Amniotic stem cell (primary cell): Measurements from ENCODE around the gene ZNF687.

Experiments
- DNase-seq: peaks from one replicate; lab custom pipeline; 2025; lab: John Stamatoyannopoulos, UW

The ZNF687 gene

DNA sequence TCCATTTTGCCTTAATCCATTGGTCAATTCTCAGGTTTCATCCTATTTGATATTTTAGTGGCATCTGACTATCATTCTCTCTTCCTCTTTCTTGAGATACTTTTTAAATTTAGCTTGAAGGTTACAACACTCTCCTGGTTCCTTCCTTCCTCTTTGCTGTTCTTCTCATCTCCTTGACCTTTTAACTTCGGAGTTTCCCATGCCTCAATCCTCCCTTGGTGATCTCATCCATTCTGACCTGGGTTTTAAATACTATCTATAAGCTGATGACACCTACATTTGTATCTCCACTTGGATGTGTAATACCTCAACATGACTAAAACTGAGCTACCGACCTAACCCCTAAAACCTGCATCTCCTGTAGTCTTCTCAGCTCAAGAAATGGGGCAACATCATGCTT lies 4.8 kb upstream of the ZNF687 start:
- DNase-seq: no peak

DNA sequence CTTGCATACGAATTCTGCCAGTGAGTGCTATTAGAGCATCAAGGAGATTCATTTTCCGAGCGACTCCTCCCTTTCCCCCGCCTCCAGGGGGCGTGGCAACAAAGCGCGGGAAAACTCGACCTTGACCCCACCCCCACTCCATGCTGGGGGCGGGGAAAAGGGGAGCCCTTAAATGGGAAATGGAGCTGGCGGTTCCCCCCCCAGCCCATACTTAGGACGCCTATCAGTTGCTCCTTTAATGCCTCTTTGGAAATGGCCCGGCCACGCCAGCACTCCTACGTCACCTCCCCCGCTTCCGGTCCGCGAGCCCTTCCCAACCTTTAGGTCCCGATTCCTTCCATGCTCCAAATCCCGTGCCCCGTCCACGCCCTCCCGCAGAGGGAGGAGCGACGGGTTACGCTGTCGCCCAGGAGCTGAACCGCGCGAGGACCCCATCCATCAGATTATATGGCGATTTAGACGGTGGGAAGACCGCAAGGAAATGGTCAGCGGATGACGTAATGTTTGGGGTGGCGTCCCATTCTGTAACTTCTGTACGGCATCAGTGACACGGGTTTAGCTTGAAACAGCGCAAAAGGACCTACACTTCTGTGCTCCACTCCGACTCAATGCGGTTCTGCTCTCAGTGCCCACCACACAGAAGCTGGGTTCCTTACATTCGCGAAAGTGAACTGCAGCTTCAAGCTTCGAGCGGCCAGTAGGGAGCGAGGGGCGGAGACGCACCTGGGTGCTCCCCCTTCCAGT lies 702 bp upstream of the ZNF687 start:
- DNase-seq: peak; percentile 92

DNA sequence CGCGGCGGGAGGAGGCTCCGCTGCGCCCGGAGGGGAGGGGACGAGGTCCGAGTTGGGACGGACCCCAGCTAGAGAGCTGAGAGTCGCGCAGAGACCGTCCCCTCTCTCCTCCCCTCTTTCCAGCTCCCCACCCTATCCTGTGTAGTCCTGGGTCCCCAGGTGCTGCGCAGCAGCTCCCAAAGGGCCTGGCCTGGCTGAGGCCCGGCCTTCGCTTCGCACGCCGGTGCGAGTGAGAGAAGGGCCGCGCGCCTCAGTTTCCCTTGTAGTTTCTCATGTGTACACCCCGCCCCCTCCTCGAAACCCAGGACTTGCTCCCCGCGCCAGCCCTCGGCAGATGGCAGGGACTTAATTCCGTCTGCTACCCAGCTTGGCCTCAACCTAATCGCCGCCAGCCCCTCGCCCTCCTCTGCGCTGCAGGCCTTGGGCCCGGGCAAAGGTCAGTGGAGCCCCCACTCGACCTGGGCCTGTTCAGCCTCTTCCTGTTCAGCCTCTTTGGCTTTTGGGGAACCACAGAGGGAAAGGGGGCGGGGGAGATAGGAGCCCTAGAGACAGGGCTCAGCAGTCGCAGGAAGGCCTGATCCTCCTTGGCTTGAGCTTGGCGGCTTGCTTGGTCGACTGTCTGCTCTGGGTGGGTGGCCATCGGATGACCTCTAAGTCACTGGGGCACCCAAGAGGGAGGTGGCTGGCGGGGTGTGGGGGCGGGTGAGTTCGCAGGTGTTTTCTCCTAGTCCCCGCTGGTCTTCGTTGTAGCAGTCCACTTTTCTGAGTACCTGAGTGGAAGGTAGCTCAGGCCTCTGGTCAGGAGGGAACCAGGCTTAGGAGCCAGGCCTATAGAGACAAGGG lies 1.0 kb downstream of the ZNF687 start:
- DNase-seq: peak; percentile 4

DNA sequence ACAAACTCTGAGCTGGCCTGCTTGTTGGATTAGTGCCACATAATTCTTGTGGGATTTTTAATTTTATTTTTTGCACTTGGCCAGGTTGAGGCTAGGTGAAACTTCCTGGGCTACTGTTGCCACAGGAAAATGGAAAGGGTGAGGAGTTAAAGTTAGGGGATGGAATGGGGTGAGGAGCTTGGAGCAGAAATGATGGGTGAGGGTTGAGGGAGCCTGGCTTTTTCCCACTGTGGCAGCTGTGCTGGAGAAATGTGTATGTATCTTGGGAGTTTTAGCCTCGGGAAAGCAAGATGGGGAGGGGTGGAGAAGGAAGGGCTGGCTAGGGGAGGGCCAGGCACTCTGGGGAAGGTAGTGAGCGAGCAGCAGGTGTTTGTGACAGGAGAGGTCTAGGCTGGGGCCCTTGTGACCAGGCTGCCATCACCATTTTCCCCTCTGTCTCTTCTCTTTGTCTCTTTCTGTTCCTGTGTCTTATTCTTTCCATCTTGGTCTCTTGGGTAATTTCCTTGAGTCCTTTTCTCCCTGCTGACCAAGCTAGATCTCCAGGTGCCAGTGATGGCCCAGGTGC lies 2.0 kb downstream of the ZNF687 start:
- DNase-seq: no peak

DNA sequence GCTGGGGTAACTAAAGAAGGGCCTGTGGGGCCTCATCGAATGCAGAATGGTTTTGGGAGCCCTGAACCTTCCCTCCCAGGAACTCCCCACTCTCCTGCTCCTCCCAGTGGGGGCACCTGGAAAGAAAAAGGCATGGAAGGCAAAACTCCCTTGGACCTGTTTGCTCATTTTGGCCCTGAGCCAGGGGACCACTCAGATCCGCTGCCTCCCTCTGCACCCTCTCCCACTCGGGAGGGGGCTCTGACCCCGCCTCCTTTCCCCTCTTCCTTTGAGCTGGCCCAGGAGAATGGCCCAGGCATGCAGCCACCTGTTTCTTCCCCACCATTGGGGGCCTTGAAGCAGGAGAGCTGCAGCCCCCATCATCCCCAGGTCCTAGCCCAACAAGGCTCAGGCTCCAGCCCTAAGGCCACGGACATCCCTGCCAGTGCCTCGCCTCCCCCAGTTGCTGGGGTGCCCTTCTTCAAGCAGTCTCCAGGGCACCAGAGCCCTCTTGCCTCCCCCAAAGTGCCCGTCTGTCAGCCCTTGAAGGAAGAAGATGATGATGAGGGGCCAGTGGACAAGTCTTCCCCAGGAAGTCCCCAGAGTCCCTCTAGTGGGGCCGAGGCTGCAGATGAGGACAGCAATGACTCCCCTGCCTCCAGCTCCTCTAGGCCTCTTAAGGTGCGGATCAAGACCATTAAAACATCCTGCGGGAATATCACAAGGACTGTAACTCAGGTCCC lies 4.7 kb downstream of the ZNF687 start:
- DNase-seq: no peak

DNA sequence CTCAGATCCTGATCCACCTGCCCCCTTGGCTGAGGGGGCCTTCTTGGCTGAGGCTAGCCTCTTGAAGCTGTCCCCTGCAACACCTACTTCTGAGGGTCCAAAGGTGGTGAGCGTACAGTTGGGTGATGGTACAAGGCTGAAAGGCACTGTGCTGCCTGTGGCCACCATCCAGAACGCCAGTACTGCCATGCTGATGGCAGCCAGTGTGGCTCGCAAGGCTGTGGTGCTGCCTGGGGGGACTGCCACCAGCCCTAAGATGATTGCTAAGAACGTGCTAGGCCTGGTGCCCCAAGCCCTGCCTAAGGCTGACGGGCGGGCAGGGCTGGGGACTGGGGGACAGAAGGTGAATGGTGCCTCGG lies 5.2 kb downstream of the ZNF687 start:
- no peak for DNase-seq

DNA sequence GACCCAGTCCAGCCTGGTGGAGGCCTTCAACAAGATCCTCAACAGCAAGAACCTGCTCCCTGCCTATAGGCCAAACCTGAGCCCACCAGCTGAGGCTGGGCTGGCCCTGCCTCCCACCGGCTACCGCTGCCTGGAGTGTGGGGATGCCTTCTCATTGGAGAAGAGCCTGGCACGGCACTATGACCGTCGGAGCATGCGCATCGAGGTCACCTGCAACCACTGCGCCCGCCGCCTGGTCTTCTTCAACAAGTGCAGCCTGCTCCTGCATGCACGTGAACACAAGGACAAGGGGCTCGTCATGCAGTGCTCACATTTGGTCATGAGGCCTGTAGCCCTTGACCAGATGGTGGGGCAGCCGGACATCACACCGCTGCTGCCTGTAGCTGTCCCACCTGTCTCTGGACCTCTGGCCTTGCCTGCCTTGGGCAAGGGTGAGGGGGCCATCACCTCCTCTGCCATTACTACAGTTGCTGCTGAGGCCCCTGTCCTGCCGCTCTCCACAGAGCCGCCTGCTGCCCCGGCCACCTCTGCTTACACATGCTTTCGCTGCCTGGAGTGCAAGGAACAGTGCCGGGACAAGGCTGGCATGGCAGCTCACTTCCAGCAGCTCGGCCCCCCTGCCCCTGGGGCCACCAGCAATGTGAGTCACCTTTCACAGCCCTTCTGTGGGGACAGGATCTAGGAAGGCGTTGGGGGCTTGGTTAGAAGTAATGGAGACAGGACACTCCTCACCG lies 5.8 kb downstream of the ZNF687 start:
- no peak for DNase-seq

DNA sequence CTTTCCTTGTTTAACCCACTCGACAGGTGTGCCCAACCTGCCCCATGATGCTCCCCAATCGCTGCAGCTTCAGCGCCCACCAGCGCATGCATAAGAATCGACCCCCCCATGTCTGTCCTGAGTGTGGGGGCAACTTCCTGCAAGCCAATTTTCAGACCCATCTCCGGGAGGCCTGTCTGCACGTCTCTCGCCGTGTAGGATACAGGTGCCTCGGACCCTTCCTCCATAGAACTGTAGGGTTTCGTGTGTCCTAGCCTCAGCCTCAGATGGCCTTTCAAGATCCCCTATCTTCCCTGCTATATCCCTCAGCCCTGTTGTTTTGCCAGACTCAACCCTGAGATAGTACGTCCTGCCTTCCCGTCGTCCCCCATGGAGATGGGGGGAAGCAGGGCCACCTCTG lies 6.4 kb downstream of the ZNF687 start:
- no peak for DNase-seq

DNA sequence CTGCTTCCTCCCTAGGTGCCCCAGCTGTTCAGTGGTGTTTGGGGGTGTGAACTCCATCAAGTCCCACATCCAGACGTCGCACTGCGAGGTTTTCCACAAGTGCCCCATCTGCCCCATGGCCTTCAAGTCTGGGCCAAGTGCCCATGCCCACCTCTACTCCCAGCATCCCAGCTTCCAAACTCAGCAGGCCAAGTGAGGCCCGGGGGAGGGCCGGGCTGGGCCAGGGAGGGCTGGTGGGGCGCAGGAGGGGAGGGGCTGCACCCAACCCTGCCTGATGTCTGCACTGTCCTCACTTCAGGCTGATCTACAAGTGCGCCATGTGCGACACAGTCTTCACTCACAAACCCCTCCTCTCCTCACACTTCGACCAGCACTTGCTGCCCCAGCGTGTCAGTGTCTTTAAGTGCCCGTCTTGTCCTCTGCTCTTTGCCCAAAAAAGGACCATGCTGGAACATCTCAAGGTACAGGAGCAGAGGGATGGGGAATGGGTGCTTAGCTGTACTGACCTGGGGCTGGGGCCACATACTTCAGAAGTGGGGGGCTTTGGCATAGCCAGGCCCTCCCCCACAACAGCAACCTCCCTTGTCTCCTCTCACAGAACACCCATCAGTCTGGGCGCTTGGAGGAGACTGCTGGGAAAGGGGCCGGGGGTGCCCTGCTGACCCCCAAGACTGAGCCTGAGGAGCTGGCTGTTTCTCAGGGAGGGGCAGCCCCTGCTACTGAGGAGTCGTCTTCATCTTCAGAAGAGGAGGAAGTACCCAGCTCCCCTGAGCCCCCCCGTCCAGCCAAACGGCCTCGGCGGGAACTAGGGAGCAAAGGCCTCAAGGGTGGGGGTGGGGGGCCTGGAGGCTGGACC lies 7.2 kb downstream of the ZNF687 start:
- DNase-seq: no peak

DNA sequence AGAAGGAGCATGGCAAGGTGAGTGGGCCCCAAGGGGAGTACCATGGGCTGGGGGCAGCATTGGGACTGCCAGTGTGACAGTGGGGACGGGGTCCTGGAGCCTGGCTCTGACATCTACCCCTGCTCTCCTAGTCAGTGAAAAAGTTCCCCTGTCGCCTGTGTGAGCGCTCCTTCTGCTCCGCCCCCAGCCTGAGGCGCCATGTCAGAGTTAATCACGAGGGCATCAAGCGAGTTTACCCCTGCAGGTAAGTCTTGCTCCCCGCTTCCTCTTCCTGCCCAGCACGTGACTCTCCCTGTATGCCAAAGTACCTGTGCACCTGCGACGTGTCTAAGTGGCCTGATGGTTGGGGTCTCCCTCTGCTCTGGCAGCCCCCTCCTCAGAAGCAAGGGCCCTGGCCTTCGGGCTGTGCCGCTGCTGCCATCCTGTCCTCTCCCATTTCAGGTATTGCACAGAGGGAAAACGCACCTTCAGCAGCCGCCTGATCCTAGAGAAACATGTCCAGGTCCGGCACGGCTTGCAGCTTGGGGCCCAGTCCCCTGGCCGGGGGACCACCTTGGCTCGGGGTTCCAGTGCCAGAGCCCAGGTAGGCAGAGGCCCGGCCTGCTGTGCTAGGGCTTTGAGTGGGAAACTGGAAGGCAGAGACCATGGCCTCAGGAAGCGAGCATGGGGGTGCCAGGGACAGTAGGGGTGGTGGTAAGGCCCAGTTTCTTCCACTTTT lies 8.1 kb downstream of the ZNF687 start:
- no peak for DNase-seq

DNA sequence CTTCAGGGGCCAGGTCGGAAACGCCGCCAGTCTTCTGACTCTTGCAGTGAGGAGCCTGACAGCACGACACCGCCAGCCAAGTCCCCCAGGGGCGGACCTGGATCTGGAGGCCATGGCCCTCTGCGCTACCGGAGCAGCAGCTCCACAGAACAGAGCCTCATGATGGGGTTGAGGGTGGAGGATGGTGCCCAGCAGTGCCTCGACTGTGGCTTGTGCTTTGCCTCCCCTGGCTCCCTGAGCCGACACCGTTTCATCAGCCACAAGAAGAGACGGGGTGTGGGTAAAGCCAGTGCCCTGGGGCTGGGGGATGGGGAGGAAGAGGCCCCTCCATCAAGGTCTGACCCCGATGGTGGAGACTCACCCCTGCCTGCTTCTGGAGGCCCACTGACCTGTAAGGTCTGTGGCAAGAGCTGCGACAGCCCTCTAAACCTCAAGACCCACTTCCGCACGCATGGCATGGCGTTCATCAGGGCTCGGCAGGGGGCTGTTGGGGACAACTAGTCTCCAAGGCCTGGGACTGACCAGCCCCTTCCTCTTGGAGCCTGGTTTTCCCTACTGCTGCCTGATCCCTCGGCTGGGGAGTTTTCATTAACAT lies 8.7 kb downstream of the ZNF687 start:
- no peak for DNase-seq

DNA sequence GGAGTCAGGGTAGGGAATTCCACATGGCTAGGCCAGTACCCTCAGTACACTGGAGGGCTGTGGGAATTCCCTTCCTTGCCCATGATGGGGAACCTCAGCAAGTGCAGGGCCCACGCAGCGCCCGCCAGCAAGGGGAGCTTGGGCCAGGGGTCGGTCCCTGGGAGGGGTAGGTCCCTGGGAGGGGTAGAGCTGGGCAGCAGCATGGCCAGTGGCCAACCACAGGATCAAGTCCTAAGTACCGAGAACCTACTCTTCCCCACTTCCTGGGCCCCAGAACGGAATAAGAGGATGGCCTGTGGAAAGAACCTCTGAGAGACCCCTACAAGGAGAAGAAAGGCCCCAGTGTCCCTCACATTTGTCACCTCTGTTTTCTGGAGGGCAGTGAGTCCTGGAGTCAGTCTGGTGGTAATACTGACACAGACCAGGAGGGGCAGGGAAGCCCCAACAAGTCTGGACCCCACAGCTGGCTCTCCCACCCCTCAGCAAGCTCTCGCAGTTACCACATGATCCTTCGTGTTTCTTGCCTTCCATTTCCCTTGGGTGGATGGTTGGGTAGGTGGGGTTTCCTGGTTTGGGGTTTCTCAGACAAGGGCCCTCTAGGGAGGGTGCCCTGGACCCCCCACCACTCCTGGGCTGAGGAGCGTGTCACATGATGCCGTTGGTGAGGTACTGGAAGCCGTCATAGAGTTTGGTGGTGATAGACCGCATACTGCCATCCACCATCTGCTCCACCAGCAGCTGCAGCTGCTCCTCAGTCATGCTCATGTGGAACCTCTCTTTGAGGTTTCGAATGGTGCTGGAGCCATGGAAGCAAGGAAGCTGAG lies 10.3 kb downstream of the ZNF687 start:
- no peak for DNase-seq

DNA sequence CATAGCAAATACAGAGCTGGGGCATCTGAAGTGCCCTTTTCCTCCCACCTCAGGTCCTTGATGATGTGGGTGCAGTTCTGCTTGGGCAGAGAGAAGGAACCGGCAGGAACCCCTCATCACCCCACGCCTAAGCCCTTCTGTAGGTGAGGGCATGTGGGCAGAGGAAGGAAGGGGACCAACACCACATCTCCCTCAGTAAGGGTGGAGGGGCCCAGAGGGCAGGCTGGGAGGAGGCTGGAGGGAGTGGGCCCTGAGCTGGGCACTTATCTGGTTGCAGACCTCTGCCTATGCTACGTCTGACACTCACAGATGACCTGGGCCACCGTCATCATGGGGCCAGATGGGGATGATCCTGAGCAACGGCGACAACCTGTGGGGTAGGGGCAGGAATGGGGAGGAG lies 11.0 kb downstream of the ZNF687 start:
- DNase-seq: no peak

DNA sequence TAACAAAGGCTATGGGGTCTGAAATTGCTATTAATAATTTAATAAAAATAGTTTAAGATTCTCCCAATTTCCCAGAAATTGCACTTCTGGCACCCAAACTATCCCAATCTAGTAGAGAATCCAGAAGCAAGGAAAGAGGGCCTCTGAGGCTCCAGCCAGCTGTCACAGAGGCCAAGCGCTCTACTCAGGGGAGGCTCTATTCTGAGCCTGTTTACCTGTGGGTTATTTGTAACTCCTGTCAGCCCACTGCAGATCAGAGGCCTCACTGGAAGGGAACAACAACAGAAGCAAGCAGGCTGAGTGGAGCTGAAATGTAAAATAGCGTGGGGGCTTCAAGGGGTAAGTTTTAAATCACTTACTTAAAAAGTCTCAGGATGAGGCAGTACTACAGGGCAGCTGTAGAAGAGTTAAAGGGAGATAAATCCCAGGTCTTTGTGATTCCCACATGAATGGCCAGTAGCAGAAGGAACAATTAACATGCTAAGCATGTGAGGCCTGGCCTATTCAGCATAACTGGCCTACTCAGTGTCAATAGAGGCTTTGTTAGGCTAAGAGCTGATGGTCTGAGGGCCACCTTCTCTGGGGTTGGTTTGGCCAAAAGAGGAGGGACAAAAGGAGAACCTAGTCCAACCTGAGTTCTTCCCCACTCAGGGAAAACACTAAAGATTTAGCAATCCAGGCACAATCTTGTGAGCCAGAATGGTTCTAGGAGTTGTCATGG lies 12.8 kb downstream of the ZNF687 start:
- DNase-seq: no peak

DNA sequence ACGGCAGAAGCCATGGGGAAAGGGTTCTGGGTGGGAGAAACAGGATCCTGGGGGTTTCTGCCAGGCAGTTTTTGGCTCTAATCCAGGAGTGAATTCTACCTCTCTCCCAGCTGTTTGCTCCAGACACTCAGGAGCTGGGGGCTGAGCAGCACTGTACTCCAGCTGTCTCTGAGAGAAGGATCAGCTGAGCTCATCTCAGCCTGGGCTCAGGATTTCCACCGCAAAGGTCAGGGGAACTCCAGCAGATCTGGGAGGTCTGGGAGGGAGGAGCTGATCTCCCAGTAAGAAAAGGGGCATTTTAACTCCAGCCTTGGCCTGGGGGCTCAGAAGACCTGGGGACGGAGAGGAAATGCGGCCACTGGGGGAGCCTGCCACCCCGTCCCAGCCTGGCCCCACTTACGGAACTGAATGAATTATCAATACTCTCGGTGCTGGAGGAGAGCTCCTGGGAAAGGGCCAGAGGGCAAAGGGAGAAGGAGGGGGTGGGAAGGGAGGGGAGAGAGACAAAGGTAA lies 27.8 kb downstream of the ZNF687 start:
- no peak for DNase-seq

DNA sequence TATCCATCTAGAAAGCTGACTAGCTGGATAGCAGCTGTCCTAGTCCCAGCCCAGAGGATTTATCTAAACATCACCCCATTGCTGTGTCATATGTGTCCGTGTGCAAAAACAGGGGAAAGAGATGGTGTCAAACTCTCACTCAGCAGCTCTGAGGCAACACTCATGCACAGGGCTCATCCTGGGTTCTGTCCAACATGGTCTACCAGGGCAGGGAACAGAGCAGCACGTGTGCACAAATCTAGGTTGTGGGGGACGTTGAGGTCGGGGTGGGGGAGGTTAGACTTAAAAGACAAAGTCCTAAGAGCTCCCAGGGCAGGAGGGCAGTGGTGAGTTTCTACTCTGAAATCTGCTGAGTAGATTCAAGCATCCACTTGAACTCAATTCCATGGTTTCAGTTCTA lies 28.9 kb downstream of the ZNF687 start:
- DNase-seq: no peak

DNA sequence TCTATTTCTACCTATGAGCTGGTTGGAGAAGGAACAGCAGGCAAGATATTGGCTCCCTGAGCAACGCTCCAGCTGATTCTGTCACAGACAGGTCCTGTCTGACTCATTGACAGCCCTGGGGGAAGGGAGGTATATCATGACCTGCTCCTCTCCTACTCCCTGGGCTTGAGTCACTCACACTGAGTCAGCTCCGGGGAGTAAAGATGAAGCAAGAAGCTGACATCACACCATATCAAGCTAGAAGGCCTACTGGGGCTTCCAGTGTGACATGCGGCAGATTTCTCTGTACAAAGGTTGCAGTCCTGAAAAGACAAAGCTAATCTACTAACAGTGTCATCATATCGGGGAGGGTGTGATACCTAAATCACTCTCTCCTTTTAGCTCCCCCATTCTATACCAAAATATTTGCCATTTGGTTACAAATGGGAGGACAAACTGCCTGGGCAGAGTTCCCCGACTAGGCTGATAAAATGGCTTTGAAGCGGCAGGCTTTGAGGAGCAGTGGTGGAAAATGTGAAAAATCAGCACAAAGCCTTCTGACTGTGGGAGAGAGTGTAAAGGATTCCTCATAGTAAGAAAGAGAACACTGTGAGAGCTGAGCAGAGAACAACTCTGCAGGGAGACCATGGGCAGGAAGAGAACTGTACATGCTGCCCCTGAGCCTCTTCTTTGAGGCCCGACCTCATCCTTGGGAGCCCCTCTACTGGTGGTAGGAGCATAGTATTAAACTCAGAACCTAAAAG lies 29.7 kb downstream of the ZNF687 start:
- DNase-seq: peak; percentile 96
